ENCODE data around the gene ZNF462.
A peak's percentile ranks its signal among the peaks of the same experiment; 100 is the strongest.

Gene ZNF462

GRCh38 chr9:107005201-107005600 is 142.2 kb downstream of the ZNF462 start:
- no peak for DNase-seq

- DNase-seq: no peak
These were observed 144.4 kb downstream of the ZNF462 start for GRCh38 chr9:107007402-107007801.

DNA sequence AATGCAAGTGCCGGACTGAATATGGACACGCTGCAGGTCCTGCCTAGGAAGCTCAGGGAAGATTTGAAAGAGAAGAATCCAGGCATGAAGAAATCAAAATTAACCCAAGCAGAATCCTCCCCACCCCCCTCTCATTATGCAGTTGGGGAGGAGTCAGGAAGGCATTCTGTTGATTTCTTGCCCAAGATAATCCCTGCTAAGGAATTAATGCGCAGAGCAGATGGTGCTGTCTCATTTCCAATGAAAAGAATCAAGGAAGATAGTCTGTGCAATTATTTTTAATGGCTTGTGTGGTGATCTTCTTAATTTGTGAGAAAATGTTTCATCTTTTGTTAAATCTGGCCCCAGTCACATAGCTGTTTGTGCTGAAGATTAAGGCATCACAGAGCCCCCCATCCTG is 145.0 kb downstream of the ZNF462 start:
- DNase-seq: no peak

GRCh38 chr9:107008447-107008846 is 145.5 kb downstream of the ZNF462 start:
- no peak for DNase-seq

GRCh38 chr9:107016383-107016782 is 153.4 kb downstream of the ZNF462 start:
- no peak for DNase-seq

DNA sequence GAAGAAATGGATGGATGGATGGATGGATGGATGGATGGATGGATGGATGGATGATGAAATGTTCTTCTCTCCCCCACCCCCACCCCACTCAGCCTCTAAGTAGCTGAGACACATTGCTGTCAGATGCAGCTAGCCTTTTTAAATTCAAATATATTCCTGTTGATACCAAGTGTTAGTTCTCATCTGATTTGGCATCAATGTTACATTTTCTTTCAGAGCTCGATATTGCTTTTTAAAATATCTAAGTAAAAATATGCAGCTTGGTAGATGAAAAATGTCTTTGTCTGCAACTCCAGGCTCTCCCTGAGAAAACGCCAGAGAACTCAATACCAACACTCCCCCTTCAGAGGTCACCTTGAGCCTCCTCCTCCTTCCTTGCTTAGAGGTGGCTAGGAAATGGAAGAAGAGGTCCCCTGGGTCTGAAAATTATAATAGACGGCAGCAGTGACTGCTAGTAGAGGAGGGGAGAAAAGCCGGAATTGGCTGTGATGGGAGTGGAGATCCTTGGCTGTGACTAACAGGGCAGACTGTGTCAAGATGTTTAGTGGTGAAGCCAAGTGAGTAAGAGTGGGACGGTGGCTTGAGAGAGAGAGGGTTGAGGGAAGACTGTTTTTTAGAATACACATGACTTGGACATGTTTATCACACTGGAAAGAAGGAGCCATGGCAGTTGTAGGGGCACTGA is 156.0 kb downstream of the ZNF462 start:
- no peak for DNase-seq

DNA sequence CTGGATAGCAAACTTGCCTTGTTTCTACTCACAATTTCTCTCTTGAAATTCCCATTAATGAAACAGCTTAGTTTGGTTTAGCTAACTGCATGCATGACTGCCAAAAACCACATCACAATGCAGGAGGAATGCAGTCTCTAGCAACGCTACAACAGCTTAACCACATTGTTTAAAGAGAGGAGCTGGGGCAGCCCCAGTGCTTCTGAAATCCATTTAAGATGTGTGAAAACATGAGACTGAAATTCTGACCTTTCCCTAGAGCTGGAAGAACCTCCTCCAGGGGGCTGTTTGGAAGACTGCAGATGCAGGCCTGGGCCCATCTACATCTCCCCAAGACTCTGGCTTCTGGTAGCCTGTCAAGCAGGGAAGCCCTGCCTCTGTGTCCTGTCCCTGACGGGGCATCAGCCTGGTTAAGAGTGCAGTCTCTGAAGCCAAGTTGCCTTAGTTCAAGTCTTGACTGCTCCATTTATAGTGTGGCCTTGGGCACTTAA is 157.1 kb downstream of the ZNF462 start:
- no peak for DNase-seq

DNA sequence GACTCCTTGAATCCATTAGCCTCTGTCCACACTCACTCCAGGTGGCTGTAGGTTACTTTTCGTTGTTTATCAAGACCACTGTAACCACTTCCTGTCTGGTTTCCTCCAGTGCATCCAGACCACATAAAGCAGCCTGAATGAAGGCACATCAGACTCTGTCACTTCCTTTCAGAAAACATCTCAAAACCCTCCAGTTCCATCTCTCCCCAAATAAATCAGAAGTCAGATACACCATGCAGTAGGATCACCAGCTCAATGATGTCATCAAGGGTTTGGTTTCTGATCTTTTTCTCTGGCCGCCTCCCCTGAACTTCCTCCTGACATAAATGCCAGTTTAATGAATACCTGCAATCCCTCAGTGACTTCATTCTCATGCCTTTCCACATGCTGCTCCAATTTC is 161.2 kb downstream of the ZNF462 start:
- DNase-seq: no peak

DNA sequence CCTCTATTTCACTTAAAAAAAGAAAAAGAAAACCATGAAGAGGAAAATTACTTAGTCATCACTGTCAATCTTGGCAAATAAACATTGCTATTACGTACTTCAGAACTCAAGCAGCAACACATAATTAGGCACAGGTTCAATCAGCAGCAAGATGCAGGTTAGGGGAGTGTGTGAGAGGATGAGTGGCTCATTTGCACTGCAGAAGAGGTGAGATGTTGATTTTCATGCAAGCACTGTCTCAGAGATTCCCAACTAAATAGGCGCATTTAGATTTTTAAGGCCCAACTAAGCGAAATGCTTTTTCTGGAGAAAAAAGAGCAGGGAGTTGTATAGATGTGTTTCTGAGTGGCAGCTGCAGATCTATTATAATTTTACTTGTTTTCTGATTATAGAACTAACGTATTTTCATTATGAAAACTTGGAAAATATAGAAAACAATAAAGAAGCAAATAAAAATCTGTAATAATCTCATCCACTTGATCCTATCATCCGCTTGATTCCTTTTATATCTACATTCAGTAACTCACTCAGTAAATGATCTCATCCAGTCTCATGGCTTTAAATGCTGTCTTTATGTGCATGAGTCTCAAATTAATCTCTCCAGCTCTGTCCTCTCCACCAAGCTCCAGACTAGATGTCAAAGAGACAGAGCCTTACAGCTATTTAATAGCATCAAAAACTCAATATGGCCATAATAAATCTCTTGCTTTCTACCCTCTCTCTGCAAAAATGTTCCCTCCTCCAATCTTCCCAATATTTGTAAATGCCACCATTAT is 162.5 kb downstream of the ZNF462 start:
- no peak for DNase-seq

GRCh38 chr9:107029146-107029545 is 166.2 kb downstream of the ZNF462 start:
- no peak for DNase-seq

GRCh38 chr9:107033966-107034365 is 171.0 kb downstream of the ZNF462 start:
- no peak for DNase-seq

DNA sequence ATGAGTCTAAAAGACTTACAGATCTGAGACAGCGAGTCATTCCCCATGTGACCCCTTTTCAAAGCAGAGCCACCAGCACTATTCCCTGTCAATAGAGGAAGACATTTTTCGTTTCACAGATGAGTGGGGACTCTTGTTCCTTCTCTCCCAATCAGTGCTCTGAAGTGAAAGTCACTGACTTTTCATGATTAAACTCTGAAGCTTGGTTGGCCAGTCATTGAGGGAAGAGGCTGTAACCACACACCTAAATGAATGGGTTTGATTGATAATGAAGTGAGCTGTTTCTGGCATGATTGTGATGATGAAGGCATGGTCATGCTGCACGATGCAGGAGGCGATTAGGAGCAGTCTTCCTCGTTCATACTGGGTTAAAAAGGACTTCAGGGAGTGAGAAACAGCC is 171.9 kb downstream of the ZNF462 start:
- DNase-seq: no peak

DNA sequence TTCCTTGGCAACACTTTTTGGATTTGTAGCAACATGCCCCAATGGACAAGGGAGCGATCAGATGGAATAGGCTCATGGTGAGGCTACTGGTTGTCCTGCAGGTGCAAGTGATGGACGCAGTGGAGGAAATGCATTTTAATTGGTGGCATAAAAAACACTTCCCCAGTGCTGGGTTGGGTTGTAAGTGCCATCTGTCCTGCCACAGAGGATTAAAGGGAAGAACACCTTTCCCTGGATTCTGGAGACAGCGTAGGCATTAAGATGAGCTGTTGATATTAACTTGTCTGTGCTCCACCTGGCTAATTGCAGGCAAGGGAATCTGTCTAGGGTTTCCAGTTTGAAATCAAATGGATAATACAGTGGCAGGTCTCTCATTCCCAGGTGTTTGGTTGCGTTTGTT is 173.4 kb downstream of the ZNF462 start:
- DNase-seq: no peak

DNA sequence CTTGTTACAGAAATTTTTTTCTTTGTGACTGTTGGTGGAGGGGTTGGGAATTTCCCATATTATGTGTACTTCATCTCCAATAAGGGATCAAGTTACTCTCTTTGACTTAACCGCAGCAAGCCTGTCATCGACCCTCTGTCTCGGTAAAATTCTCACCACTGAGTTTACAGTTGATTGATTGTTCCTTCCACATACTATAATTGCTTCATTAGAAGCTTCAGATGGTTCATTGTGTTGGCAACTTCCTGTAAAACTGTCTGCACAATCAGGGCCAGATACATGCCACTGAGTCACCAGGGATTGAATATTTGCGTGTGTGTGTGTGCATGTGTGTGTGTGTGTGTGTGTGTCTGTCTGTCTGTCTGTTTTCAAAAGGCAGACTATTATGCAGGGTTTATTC is 176.6 kb downstream of the ZNF462 start:
- no peak for DNase-seq

DNA sequence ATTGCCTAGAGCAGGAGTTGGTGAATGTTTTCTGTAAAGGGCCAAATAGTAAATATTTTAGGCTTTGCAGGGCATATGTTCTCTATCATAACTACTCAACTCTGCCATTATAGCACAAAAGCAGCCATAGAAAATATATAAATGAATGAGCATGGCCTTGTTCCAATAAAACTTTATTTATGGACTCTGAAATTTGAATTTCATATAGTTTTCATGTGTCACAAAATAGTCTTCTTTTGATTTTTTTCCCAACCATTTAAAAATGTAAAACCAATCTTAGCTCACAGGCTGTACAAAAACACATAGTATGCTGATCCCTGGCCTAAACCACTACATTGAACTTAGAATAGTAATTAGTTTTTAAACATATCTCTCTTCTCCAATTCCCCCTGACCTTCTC is 179.6 kb downstream of the ZNF462 start:
- DNase-seq: no peak

- peak in 8 of 51 donors; percentile 1 to 50 (median 6) for DNase-seq
These were observed 180.9 kb downstream of the ZNF462 start for GRCh38 chr9:107043886-107044285.

DNA sequence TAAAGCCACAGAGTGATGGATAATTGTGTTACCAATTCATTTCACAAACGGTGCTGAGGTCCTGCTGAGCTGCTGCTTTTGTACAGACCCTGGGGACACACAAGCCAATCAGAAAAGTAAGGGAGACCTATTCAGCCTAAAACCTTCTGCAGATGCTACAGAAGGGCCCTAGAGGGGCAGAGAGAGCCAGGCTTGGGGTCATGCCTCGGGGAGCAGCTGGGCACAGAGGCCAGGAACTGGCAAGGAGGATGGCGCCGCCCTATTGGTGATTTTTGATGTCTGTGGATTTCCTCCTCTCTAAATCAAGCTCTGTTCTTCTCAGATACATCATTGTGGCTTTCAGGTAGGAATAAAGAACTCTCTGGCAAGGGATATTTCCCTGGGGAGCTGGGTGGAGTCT is 181.9 kb downstream of the ZNF462 start:
- no peak for DNase-seq

DNA sequence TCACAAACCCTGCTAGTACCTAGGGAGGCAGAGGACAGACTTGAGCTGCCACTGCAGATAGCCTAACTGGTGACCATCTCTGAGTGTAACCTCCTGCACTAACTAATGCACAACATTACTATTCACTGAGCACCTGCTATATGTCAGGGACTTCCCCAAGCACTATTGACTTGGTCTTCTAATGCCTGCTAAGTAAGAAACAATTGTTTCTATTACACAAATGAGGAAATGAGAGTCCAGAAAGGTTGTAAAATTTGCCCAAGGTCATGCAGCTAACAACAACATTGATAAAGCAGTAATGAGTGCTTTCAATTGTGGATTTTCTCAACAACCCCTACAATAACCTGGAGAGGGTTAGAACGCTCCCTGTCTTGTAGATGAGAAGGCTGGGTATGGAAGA is 183.7 kb downstream of the ZNF462 start:
- no peak for DNase-seq

DNA sequence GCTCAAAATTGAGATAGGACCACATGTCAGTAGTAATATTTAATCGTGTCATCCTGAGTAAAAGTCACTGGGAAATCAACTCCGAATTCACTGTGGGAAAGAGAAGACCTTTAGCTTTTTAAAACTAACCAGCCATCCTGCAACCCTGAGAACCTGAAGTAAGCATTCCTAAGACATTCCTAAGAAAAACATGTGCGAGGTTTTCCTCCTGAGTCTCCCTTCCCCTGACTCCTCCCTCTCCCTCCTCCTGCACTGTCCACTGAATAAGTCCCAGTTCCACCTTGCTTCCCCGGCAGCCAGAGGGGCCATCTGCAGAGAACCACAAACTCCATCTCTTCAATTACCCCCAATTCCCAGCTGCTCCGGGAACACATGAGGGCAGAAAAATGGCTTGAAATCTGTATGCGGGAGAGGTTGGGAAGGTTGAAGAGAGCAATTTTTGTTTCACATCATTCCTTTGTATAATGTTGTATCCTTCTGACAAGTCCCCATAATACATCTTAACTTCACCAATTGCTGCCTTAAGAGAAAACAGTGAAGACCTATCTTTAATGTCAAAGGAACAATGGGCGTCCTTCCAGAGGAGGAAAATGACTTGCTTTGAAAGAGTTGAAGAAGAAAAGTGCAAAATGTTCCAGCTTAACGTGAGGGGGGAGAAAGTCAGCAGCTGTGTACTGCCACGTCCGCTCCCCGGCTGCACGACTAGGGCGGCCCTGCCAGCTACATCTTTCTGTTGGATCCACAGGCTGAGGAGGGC is 186.3 kb downstream of the ZNF462 start:
- peak in 13 of 51 donors; percentile 1 to 52 (median 10) for DNase-seq

GRCh38 chr9:107049803-107050184 is 186.8 kb downstream of the ZNF462 start:
- DNase-seq: no peak

- no peak for DNase-seq
These were observed 188.4 kb downstream of the ZNF462 start for GRCh38 chr9:107051392-107051791.

GRCh38 chr9:107054146-107054545 is 191.2 kb downstream of the ZNF462 start:
- DNase-seq: no peak
